IPS-NIHi7 (cell line): Measurements from ENCODE around the gene ING5.
A peak's percentile ranks its signal among the peaks of the same experiment; 100 is the strongest.
"Not testable (repeated sequence)": the region's sequence is repeated elsewhere in the genome, so short reads cannot be mapped to it uniquely, and the experiment has no call there.

Experiments used
- DNase-seq: peaks from one replicate; pipeline ENCODE4 v3.0.0; 2012; ENCODE audit warnings: mixed read lengths; ENCODE audit errors: extremely low spot score

The ING5 gene

GRCh38 chr2:241706537-241706936 lies 4.7 kb downstream of the ING5 start:
- DNase-seq, result no peak

- no peak for DNase-seq
These were observed 7.0 kb downstream of the ING5 start for GRCh38 chr2:241708879-241709278.

DNA sequence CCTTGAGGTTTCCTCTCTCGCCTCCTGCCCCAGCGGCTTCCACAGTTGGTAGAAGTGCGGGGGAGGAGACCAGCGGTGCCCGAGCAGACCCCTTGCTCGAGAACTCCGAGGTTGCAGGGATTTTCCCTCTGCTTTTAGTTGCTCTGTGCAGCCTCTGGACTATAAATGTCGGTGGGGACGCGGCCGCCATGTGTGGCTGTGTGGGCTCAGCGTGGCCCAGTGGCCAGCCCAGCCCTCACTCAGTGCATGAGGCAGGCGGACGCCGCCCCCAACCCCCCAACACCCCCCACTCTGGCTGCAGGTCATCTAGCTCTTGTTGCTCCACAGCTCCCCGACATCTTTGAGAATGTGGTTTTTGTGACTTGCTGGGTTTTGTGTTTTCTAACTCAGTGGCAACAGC lies 17.3 kb downstream of the ING5 start:
- no peak for DNase-seq

GRCh38 chr2:241720099-241720498 lies 18.3 kb downstream of the ING5 start:
- no peak for DNase-seq

- no peak for DNase-seq
These were observed 18.7 kb downstream of the ING5 start for GRCh38 chr2:241720560-241720959.

- DNase-seq, result no peak
These were observed 20.0 kb downstream of the ING5 start for GRCh38 chr2:241721852-241722251.

- DNase-seq, result no peak
These were observed 21.1 kb downstream of the ING5 start for GRCh38 chr2:241722896-241723454.

GRCh38 chr2:241724259-241724974 lies 22.6 kb downstream of the ING5 start:
- peak; percentile 78 for DNase-seq

DNA sequence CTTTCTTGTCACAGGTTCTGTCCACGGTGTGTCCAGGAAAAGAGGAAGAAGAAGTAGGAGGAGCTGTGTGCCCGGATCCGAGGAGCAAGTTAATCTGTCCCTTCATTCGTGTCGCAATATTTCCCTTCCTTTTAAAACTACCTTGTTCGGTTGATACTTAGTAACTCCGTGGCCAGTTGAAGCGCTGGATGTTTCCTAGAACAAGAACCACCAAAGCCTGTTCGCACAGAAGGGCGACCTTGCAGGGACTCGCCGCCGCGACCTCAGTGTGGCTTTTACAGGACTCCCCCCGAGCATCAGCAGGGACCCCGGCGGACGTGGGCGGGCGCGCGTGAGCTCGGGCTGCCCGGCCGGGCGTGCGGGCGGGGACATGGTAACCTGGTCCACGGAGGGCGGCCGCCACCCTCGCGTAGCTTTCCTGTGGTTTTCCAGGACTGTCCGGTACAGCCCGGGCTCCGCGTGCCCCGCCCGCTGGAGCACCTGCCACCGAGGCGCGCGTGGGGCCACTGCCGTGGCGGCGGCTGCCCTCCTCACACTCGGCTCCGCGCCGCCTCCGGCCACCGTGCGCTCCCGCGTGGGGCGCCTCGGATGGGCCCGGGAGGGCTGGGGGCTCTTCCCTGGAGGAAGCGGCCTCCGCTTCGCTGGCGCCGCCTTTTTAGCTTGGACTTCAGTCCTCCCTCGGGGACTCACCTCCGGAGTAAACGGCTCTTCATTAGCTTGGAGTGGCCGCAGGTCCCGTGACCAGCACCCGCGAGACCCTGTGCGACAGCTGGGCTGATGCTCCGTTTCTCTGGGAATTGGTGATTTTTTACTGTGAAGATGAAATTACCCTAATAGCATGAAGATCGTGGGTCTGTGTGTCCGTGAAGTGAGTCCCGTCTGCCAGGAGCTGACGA lies 23.4 kb downstream of the ING5 start:
- DNase-seq, result no peak

DNA sequence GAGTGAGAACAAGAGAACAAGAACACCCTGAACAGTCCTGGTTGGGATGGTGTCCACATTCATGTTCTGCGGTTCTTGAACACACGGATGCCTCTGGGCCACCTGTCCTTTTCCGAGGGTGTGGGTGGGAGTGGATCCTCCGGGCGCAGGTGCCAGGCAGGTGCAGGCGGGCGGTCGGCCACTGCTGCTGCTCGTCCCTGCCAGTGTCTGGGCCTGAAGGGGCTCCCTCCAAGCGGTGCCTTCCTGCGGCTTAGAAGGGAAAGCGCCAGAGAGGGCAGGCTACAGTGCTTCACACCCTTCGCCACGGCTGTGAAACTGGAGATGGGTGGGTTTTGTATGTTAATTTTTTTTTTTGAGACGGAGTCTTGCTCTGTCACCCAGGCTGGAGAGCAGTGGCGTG lies 24.6 kb downstream of the ING5 start:
- no peak for DNase-seq

GRCh38 chr2:241728000-241728399 lies 26.2 kb downstream of the ING5 start:
- DNase-seq, result no peak

- no peak for DNase-seq
These were observed 26.8 kb downstream of the ING5 start for GRCh38 chr2:241728627-241729026.

- no peak for DNase-seq
These were observed 28.0 kb downstream of the ING5 start for GRCh38 chr2:241729868-241730267.

DNA sequence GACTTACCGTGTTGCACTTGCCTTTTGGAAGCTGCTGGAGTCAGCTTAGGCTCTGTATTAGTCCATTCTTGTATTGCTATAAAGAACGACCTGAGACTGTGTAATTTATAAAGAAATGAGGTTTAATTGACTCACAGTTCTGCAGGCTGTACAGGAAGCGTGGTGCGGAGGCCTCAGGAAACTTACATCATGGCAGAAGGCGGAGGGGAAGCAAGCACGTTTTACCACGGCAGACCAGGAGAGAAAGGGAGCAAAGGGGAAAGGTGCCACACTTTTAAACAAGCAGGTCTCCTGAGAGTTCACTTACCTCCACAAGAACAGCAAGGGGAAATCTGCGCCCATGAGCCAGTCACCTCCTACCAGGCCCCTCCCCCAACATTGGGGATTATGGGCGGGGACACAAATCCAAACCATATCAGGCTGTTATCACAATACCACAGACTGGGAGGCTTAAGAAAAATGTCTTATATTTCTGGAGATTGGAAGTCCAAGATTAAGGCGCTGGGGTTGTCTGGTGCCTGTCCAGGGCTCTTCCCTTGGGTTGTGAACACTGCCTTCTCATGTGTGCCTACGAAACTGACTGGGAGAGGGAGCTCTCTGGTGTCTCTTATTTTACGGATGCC lies 28.9 kb downstream of the ING5 start:
- no peak for DNase-seq

DNA sequence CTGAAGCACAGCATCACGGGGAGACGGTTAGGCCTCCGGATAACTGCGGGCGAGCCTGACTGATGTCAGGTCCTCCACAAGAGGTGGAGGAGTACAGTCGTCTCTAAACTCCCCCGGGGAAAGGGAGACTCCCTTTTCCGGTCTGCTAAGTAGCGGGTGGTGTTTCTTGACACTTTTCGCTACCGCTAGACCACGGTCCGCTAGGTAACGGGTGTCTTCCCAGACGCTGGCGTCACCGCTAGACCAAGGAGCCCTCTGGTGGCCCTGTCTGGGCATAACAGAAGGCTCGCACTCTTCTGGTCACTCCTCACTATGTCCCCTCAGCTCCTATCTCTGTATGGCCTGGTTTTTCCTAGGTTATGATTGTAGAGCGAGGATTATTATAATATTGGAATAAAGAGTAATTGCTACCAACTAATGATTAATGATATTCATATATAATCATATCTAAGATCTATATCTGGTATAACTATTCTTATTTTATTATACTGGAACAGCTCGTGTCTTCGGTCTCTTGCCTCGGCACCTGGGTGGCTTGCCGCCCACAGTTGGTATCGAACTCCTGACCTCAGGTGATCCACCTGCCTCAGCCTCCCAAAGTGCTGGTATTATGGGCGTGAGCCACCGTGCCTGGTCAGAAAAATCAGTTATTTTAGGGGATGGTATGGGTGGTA lies 30.8 kb downstream of the ING5 start:
- not testable (repeated sequence) for DNase-seq

- no peak for DNase-seq
These were observed 31.8 kb downstream of the ING5 start for GRCh38 chr2:241733391-241734207.

- DNase-seq, result no peak
These were observed 32.3 kb downstream of the ING5 start for GRCh38 chr2:241734208-241734466.

DNA sequence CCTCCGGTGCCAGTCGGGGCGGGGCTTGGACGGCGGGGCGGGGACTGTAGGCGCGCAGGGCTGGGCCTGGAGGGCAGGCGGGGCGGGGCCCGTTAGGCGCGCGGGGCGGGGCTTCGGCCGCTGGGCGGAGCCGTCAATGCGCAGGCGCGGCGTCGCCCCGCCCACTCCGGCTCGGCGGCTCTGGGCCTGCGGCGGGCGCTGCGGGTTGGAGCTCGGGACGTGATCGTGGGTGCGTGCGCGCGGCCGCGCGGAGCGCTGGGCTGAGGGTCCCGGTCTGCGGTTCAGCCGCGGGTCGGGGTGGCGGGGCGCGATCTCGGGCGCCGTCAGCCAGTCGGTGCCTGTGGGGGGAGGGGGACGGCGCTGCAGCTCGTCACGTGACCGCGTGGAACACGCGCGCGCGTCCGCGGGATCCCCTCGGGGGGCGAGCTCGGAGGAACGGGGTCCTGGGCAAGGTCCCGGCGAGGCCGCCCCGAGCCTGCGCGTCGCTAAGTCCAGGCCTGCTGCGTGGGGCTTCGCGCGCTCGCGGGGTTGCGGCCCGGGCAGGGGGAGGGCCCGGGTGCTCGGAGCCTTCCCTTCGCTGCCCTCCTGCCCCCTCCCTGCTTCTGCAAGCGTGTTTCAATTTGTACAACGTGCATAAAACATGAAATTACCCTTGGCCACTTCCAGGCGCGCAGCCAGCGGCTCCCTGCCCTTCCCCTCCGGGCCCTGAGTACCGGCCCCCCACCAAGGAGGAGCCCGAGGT lies 32.8 kb downstream of the ING5 start, which contains the start of gene D2HGDH:
TSS of gene D2HGDH (plus strand) at position 164 of the 742 bp plus-strand sequence. CDS start 595 bp downstream, outside the sequence.
- DNase-seq, result peak; percentile 99

DNA sequence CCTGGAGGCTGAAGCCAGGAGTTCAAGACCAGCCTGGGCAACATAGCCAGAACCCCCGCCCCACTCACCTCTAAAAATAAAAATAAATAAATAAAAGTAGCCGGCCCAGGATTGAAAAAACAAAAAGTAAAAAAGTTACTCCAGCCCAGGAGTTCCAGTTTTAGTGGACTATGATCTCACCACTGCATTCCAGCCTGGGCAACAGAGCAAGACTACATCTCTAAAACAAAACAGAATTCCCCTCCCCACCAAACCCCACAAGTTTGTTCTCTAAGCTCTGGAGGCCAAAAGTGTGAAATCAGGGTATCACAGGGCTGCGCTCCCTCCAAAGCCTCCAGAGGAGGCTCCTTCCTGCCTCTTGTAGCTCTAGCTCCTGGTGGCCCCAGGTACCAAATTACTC lies 34.3 kb downstream of the ING5 start:
- DNase-seq, result no peak

- no peak for DNase-seq
These were observed 36.3 kb downstream of the ING5 start for GRCh38 chr2:241738040-241738686.
